ENCODE data around the gene TNNT3. TPM values are rescaled to one million over a fixed set of nuclear protein-coding genes. Genes with fewer than 3 reads are reported as not detected.

TNNT3 gene
- total RNA-seq, 4 donors from 2014 or later = 4.6 to 21.3 (median 14.4) TPM

DNA sequence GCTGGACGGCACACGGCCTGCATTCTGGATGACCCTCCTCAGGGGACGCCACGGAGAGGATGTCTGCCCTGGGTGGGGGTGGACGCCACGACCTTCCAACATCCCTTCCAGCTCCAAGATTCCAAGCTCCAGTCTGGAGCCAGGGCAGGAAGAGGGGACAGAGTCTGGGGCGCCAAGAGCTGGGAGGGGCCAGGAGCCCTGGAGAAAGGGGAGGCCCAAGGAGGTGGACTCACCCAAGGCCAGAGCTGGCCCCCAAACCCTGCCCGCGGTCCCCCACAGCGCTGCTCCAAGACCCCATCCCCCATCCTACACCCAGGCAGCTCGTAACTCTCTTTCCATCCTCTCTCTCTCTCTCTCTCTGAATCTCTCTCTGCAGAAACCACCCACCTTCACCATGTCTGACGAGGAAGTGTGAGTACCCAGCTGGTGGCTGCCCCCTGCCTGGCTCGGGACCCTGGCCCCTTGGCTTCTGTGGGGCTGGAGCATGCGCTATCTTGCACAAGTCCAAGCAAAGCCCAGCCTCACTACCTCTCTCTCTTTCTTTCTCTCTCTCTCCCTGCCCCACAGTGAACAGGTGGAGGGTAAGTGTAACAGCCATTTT, 3.1 kb downstream of the TNNT3 start:
- no peak for ATAC-seq (ENCODE audit: low FRiP score)

DNA sequence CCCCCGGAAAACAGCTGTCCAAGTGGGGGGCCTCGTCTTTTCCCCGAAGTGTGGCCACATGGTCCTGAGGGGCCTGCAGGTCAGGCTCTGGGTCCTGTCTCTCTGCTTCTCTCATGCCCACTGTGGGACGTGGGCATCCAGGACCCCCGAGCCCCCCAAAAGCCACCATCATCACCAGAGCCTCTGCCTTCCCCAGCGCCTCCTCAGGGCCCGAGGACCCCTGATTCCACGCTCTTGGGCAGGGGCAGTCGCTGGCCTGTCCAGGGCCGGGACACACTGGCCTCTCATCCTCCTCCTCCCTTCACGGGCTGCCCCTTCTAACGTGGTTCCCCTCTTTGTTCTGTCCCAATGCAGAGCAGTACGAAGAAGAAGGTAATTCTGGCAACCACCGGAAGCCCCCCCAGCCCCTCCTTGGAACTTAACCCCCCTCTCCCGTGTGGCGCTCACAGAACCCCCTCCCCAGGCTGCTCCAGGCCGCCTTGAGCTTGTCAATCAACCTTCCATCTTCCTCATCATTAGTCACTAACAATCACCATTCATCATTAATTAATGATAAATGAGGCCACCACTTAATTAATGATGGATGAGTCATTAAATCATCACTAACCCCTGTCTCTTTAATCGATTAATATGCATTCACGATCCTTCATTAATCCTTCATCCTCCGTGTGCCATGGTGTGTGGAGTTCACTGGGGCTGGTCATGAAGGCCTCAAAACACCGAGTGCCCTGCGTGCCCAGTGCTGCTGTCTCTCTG, 3.9 kb downstream of the TNNT3 start:
- DNase-seq (ENCODE audit: low spot score) (no peak), ATAC-seq (ENCODE audit: low FRiP score) (no peak)
- TF ChIP-seq, protein P1, sequence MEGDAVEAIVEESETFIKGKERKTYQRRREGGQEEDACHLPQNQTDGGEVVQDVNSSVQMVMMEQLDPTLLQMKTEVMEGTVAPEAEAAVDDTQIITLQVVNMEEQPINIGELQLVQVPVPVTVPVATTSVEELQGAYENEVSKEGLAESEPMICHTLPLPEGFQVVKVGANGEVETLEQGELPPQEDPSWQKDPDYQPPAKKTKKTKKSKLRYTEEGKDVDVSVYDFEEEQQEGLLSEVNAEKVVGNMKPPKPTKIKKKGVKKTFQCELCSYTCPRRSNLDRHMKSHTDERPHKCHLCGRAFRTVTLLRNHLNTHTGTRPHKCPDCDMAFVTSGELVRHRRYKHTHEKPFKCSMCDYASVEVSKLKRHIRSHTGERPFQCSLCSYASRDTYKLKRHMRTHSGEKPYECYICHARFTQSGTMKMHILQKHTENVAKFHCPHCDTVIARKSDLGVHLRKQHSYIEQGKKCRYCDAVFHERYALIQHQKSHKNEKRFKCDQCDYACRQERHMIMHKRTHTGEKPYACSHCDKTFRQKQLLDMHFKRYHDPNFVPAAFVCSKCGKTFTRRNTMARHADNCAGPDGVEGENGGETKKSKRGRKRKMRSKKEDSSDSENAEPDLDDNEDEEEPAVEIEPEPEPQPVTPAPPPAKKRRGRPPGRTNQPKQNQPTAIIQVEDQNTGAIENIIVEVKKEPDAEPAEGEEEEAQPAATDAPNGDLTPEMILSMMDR (IDR thresholded peaks at IDR 0.05) = no peak

More for the DNA sequence above, 3.1 kb downstream of the TNNT3 start:
- TF ChIP-seq, protein P1 (IDR thresholded peaks at IDR 0.05) = no peak
- no peak for DNase-seq (ENCODE audit: low spot score)

DNA sequence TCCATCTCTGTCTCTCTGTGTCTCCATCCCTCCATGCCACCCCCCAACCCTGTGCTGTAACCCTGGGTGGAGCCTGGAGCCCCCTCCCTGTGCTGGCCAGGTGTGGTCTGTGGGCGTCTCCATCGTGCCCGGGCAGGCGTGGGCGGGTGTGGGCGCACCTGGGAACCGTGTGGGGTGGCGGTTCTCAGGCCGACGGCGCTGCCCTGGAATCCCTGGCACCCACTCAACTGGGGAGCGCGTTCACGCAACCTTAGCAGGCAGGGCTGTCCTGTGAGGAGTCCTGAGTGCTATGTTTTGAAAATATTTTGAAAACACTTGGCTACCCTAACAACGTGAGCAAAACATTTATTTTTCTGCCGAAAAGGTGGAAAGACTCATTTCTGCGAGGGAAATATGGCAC, 4.7 kb downstream of the TNNT3 start:
- TF ChIP-seq, protein P1 (IDR thresholded peaks at IDR 0.05) = no peak
- ATAC-seq (ENCODE audit: low FRiP score) (no peak), DNase-seq (ENCODE audit: low spot score) (no peak)

DNA sequence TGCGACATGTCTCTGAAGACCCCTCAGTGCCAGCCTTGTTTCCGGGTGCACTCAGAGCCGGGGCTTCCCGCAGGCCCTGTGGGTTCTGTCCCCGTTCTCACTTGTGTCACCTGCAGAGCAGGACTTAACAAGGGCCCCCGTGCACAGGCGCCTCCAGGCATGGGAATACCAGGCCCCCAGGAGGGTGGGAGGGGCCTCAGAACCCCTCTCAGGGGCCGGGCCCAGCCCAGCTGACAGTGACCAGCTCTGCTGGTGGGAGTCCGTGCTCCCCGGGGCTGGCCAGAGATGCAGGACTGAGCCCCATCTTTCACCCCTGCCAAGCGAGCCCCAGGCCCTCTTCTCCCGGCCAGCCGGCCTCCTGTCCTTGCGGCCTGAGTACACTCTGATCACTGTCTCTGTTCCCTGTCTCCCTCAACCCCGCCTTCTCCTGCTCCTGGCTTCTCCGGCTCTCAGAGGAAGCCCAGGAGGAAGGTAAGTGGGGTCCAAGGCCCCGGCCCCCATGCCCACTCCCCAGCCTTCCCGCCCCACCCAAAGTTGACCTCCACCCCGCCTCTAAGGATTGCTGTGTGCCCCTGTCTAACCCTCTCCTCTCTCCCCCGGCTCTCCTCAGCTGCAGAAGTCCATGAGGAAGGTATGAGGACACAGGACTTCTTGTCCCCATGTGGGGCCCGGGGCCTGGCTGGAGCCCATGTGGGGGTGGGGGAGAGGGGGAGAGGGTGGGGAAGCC, 5.3 kb downstream of the TNNT3 start:
- TF ChIP-seq, protein P1 (IDR thresholded peaks at IDR 0.05) = no peak
- DNase-seq (ENCODE audit: low spot score) (no peak), ATAC-seq (ENCODE audit: low FRiP score) (no peak)

GRCh38 chr11:1925373-1926155, 6.1 kb downstream of the TNNT3 start:
- DNase-seq (ENCODE audit: low spot score) (no peak), ATAC-seq (ENCODE audit: low FRiP score) (no peak)
- TF ChIP-seq, protein P1 (IDR thresholded peaks at IDR 0.05) = no peak

- TF ChIP-seq, protein P1 (IDR thresholded peaks at IDR 0.05) = no peak
- no peak for DNase-seq (ENCODE audit: low spot score)
- no peak for ATAC-seq (ENCODE audit: low FRiP score)
These were observed 6.9 kb downstream of the TNNT3 start for GRCh38 chr11:1926156-1927025.

All from omental fat pad (tissue), 4 donors.